NCI-H2196 (cell line): ENCODE data around the gene EID3.
"Not testable (repeated sequence)": the region's sequence is repeated elsewhere in the genome, so short reads cannot be mapped to it uniquely, and the experiment has no call there.

Experiments used
- DNase-seq: peaks from one replicate; lab custom pipeline; 2025; ENCODE audit not compliant: unreplicated experiment; lab: John Stamatoyannopoulos, UW

Gene EID3

GRCh38 chr12:104310751-104311633 lies 7.5 kb downstream of the EID3 start:
- DNase-seq = no peak

- DNase-seq = no peak
Measured at GRCh38 chr12:104312202-104312601, 8.7 kb downstream of the EID3 start.

DNA sequence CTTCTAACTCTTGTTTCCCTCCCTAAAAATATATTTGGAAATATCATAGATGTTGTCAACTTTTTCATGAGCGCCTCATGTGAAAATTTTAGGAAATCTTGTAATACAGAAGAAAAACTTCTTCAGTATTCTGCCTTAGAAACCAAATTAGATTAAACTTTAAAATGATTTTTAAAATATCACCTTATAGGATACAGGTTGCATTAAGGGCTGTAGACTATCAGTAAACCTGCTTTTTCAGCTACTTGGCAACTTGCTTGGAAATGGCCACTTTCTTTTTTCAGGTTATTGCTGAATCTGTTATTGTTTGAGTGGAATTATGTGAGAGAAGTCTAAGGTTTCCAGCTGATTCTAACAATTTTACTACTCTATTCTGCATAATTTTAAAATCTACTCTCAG lies 9.1 kb downstream of the EID3 start:
- no peak for DNase-seq

DNA sequence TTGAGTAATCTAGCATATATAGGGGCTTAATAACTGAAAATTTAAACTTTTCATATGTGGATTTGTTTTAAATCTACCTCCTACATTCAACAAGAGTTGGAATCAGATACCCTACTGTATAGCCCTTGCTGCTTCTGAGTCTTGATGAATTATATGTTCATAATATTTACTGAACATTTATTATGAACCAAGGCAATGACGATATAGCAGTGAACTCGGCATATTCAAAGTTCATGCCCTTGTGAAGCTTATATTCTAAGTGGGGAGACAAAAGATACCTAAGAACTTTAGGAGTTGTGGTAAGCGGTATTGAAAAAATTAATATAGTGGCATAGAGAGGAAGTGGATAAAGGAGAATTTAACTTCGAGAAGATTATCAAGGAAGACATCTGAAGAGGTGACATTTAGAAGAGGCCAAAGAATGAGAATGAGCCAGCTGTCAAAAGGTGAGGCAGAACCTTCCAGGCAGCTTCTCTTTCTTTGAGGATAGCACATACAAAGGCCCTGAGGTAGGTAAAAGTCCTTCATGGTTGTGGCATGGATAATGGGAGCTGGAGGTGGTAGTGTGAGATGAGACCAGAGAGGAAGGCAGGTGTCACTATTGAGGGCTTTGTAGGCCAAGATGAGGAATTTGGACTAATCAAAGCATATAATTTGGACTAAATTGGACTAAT lies 10.2 kb downstream of the EID3 start:
- no peak for DNase-seq

DNA sequence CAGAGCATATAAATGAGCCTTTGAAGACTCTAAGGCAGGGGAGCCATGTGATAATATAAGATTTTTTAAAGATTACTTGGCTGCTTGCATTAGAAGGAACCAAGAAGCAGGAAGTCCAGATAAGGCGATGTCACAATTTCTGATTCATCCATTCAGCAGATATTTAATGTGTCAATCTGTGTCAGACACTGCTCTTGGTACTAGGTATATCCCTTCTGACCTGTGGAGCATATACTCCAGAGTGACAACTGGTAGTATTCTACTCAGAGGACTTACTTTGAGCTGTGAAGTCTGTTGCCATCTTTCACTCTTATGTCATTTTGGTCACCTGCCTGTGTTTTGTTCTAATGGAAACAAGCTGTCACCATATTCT lies 10.7 kb downstream of the EID3 start:
- no peak for DNase-seq

- no peak for DNase-seq
Measured at GRCh38 chr12:104315326-104316224, 12.0 kb downstream of the EID3 start.

DNA sequence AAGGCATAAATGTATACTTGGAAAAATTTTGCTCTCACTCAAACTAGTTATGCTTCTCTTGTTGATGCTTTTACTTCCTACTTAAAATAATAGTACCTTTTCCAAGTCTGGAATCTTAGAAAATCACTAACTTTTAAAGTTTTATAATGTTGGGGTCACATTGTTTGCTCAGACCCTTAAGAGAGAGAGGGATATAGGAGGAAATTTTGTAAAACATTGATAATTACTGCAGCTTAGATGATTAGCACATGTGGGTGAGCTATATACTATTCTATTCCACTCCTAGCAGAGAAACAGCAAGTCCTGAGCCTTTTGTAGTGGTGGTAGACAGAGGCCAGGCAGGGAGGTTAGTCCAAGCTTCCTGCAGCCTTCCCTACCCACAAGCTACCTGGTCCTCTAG lies 13.4 kb downstream of the EID3 start:
- DNase-seq = no peak

GRCh38 chr12:104317538-104318210 lies 14.1 kb downstream of the EID3 start:
- DNase-seq = no peak

GRCh38 chr12:104319028-104319427 lies 15.5 kb downstream of the EID3 start:
- DNase-seq = no peak

DNA sequence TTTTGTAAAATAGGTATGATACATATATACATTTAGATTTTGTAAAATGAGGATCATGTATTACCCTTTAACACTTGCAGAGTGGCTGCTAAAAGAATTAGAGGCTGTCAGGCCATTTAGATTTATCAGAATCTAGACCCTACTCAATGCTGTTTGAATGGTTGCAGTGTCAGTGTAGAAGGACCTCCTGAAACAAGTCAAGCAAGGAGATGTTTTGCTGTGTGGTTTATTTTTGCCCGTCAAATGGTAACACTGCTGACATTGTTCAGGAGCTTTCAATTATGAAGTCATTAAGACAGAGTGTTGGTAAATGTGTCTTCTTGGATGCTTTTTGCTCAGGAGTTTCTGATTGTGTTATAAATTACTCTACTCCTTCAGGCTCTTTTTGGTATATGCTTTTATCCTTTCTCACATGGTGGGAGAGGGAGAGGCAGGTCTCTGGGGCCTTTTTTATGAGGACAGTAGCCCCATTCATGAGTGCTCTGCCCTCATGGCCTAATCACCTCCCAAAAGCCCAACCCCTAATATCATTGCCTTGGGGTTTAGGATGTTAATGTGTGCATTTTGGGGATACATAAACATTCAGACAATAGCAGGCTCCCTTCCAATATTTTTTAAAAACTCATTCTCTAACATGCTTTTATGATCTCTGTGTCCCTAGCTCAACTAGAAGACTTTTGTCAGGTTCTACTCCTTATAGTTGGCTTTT lies 16.5 kb downstream of the EID3 start:
- DNase-seq = no peak

DNA sequence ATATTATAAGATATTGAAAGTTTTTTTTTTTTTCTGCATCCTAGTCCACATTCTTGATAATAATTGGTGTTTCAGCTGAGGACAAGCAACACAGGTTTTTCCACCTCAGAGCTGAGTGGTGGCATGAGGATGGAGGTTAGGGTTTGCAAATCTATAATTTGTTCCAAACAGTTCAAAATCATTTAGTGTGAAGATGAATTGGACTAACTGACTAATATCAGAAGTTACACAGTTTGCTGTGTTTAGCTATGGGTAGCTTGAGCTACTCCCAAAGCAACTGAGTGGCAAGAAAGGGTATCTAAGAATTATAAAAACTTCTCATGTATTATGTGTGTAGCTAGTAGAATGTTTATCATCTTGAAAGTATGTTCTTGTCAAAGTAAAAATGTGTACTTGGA lies 17.1 kb downstream of the EID3 start:
- no peak for DNase-seq

DNA sequence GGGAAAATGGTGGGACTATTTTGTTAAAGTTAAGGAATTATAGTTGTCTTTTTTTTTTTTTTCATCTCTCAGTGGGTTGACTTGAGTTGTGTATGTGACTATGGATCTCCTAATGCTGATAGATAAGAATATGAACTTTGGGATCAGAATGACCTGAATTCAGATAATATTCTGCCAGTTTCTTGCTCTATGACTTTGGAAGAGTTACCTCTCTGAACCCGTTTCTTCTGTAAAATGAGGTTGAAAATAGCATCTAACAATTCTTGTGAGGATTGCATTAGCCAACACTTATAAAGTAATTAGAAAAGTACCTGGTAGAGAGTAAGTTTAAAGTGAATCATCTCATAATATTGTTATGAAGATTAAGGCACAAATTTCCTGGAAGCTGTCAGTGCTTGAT lies 18.4 kb downstream of the EID3 start:
- no peak for DNase-seq

DNA sequence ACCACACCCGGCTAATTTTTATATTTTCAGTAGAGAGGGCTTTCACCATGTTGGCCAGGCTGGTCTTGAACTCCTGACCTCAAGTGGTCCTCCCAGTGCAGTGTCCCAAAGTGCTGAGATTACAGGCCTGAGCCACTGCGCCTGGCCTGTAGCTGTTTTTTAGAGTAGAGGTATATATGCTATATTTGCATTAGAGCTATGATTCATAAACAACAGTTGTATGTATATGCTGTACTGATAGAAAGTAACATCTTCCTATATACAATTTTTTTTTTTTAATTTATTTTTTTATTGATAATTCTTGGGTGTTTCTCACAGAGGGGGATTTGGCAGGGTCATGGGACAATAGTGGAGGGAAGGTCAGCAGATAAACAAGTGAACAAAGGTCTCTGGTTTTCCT lies 19.0 kb downstream of the EID3 start:
- not testable (repeated sequence) for DNase-seq

DNA sequence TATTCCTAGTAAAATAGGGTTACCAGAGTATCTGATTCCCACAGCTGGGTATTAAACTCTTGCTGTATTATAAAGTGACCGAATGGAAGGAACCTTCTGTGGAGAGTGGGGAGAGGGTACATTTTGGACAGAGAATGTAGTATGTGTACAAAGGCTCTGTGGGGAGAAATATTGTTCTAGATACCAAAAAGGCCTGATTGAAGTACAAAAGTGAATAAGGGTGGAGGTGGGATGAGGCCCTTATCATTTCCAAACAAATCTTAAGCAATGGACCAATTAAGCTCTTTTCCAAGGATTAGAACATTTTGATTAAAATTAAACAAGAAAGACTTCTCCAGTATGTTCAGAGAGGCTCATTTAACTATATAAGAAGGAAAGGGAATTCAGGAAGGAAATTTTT lies 20.4 kb downstream of the EID3 start:
- no peak for DNase-seq

DNA sequence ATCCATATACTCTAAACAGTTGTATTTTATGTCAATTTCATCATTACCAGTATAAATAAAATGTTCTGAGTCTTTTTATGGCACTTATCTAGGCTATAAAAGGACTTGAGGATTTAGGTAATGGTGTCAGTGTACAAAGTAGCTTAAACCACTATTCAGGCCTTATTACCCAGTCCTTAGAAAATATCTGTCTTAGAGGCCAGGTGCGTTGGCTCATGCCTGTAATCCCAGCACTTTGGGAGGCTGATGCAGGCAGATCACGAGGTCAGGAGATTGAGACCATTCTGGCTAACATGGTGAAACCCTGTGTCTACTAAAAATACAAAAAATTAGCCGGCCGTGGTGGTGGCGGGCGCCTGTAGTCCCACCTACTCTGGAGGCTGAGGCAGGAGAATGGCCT lies 24.7 kb downstream of the EID3 start:
- not testable (repeated sequence) for DNase-seq

DNA sequence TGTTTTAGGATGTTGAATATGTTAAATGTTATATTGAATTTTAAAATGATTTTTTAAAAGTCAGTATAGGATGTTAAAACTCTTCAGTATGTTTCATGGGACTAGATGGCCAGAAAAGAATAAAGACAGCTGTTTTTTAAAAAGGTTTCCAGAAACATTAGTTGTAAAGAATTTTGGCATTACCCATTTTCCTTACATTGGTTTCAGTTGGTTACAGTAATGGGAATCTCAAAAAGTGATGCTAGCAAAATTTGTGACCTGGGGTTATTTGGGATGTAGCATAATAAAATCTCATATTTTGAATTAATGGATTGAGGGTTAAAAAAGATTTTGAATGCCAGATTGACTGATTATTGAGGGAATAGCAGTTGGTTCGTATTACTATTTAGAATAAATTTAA lies 25.3 kb downstream of the EID3 start:
- DNase-seq = no peak

DNA sequence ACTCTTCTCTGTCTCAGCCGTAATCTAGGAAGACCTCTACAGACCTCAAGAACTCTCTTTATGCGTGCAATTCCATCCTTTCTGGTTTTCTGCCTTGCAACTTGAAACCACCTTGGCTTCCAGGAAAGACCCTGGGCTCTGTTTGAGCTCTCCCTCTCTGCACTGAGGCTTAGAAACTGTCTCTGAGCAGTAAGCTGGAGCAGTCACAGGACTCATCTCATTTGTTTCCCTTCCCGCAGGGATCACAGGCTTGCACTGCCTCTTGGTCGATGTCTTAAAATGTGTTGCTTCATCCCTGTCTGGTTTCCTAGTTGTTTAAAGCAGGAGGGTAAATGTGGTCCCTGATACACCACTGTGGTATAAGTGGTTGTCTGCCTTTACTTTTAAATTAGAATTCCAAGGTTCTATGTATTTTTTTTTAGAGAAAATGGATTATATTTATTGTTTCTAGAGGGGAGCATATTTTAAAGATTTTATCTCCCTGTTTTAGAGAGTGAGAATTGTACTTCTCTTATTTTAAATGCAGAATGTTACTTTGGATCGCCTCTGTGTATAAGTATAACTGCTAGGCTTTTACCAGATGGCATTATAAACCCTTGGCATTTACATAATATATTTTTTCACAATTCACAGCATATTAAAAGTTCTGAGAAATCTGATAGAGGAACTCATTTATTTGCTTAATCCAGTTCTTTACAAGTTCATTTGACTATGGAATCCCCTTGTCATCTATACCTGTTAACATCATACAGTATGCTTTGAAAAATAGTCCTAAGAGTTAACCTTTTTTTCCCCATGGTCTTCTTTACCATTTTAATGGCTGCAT lies 26.4 kb downstream of the EID3 start:
- no peak for DNase-seq

DNA sequence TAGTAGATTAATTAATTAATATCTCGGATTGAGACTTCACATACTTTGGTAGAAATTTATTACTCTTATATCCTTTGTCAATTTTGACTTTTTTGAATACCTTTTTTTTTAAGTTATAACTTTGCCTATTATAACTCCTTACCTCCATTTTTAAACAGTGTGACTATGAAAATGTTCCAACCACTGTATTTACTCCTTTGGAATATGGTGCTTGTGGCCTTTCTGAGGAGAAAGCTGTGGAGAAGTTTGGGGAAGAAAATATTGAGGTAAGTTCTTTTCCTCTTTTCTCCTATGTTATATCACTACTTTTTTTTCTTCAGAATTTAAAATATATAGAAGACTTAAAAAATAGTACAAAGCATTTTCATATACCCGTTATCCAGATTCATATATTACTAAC lies 27.8 kb downstream of the EID3 start:
- DNase-seq = no peak

- not testable (repeated sequence) for DNase-seq
Measured at GRCh38 chr12:104332273-104332672, 28.7 kb downstream of the EID3 start.
